GM12873 (cell line): ENCODE data around the gene SLC39A3.

Experiments used
- TF ChIP-seq, protein P1 (sequence below): IDR thresholded peaks from 2 replicates; pipeline ENCODE4 v1.5.1; 2012; ENCODE audit warnings: low read depth, mild to moderate bottlenecking, moderate library complexity, low read length, control low read depth; ENCODE audit not compliant: insufficient read depth; ENCODE audit errors: missing control alignments

The SLC39A3 gene

DNA sequence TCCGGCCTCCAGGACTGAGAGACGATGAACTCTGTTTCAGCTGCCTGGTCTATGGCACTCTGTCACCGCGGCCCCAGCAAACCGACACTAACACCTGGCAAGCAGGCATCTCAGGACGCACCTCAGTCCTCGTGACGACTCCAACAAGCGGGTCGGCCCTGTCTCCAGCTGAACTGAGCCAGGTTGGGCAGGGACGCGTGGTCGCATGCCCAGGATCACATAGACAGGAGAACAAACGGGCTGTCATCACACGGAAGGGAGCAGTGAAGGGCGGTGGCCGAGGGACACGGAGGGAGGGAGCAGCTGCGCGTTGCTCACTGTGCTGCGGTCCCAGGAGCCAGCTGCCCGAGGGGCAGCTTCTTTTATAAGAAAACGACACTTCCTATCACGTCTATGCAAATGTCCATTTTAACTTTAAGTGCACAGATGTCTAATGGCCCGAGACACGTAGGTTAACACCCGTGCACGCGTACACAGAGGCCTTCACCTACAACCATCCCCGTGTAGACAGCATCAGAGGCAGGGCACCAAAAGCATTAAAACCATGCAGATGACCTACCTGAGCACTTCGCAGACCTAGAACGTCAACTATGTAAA, 34.4 kb upstream of the SLC39A3 start:
- TF ChIP-seq, protein P1, sequence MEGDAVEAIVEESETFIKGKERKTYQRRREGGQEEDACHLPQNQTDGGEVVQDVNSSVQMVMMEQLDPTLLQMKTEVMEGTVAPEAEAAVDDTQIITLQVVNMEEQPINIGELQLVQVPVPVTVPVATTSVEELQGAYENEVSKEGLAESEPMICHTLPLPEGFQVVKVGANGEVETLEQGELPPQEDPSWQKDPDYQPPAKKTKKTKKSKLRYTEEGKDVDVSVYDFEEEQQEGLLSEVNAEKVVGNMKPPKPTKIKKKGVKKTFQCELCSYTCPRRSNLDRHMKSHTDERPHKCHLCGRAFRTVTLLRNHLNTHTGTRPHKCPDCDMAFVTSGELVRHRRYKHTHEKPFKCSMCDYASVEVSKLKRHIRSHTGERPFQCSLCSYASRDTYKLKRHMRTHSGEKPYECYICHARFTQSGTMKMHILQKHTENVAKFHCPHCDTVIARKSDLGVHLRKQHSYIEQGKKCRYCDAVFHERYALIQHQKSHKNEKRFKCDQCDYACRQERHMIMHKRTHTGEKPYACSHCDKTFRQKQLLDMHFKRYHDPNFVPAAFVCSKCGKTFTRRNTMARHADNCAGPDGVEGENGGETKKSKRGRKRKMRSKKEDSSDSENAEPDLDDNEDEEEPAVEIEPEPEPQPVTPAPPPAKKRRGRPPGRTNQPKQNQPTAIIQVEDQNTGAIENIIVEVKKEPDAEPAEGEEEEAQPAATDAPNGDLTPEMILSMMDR: no peak

DNA sequence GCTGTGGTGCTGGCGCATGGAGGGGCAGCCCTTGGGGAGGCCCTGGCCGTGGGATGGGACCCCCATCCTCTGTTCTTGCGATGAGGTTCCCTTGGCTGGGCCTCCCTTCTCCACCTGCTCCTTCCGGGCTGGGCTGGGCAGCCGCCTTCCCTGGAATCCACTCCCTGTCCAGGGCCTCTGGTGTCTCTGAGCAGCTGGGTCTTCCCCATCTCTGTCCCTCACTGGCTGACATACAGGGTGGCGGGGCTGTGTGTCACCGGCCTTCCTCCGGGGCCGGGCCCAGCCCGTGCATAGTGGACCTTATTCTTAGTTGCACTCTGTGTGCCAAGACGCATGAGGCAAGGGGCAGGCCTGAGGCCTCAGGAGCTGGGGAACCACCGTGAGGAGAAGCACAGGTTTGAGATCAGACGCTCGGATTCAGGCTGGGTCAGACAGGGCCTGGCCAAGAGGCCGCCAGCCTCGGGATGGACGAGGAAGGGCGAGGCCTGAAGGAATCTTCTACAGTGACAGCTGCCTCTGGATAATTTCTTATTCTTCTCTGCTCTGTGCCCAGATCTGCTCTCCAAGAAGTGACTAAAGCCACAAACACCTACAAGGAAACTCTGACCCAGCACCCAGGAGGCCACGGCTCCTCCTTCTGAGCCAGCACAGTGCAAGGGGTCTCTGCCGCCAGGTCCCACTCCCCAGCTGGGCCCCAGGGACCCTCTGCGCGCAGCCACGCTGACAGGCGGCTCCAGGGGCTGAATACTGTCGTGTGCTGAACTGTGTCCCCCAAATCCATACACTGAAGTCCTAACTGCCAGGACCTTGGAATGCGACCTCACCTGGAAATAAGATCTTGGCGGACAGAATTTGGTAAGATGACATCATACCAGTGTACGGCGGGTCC, 32.2 kb upstream of the SLC39A3 start:
- TF ChIP-seq, protein P1: no peak

DNA sequence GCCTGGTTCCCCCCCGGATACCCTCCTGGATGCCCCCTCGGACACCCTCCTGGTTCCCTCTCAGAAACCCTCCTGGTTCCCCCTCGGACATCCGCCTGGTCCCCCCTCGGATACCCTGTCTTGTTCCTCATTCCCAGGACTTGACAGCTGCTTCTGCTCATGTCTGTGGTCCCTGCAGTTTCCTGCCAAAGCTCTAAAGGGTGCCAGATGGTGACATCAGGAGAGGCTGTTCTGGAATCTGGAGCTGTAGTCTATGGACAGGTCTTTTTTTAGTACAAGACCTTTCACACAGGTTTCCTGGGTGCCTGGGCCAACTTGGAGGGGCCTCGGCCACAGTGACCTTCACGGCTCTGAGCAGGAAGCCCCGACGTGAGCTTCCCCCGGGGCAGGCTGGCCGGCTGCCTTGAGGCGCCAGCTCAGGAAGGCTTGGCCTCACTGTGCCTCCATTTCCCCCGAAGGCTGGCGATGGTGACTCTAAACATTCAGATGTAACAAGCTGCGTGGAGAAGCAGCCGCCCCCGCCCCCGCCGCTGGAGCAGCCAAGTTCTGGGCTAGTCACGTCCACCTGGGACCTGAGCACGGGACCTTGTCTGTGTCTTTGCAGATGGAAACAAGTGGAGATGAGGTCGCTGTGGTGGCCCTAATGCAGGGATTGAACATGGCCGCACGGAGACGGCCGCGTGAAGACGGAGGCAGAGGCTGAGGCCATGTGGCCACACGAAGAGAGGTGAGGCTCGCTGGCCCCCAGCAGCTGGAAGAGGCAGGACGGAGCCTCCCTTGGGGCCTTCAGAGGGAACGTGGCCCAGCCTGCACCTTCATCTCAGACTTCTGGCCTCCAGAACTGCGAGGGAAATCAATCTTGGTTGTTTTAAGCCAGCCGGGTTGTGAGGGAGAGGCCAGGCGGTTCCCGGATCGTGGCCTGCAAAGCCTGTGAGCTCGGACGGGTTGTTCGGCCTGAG, 30.5 kb upstream of the SLC39A3 start:
- TF ChIP-seq, protein P1: no peak

DNA sequence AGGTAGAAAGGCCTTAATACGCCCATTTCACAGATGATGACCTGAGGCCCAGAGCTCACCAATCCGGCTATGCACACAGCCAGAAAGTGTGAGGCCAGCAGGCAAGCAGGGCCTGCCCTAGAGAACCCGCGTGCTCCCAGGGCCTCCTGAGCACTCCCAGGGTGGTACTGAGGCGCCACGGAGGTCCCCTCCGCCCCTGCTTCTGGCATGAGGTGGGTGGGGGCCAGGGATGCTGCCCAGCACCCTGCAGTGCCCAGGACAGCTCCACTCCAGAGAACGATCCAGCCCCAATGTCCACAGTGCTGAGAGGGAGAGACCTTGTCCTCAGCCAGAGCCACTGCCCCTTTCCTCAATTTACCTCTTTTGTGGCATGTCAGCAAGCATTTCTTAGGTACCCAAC, 29.4 kb upstream of the SLC39A3 start:
- TF ChIP-seq, protein P1: no peak

DNA sequence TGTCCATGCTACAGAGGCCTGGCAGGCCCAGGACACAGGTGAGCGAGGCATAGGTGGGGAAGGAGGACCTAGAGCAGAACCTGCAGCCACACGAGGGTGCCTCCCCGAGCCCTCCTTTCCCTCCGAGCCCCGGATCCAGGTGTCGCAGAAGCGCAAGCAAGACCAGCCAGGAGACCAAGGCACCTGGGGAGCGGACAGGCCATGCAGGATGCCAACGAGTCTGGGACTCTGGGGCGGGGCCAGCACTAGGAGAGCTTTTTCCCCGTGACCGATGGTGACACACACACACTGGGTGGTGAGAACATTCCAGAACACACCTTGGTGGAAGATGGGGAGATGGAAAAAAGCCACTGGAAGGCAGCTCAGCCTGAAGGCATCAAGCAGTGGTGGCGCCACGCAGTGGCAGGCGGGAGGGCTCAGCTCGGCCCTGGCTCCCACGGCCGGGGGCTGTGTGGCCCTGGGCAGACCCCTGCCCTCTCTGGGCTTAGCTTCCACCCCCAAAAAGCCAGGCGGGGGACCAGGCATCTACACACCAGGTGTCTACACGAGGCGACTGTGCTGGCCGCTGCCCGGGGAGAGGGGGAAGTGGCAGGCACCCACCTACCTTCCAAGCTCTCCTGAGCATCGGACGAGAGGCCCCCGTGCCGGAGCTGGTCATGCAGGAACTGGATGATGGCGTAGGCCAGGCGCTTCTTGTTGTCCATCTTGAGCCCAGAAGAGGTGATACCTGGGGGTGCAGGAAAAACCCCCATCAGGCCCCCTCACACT, 28.7 kb upstream of the SLC39A3 start:
- TF ChIP-seq, protein P1: no peak

DNA sequence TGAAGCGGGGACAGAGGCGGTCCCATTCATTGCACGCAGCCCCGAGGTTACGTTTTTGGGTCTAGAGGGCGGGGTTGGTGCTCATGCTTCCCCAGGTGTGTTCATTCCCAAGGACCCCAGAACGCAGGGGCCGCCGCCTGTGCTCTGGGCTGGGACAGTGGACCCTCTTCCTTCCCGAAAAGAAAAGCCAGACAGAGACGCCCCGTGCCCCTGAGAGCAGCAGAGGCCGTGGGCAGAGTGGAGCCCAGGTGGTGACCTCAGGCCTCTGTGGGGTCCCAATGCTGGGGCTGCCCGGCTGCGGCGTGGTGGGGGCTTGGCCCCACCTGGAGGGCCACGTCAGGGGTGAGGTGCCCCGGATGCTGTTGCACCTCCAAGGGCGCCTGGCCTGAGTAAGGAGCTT, 27.9 kb upstream of the SLC39A3 start:
- TF ChIP-seq, protein P1: no peak
